Mesodermal cell (in vitro differentiated cells): ENCODE results near the gene SIAH1.
"Not testable (repeated sequence)": the region's sequence is repeated elsewhere in the genome, so short reads cannot be mapped to it uniquely, and the experiment has no call there.

Experiments used
- H3K27ac ChIP-seq: 2 replicates; pipeline ENCODE4 v1.7.0; 2013; ENCODE audit warnings: mild to moderate bottlenecking, low read depth, low read length, moderate library complexity; ENCODE audit not compliant: severe bottlenecking
- H3K36me3 ChIP-seq: 2 replicates; pipeline ENCODE4 v1.7.1; 2013; ENCODE audit warnings: mild to moderate bottlenecking, low read length, moderate library complexity; ENCODE audit not compliant: control insufficient read depth, insufficient read depth
- H3K4me1 ChIP-seq: one replicate; pipeline ENCODE4 v1.7.1; 2013; ENCODE audit warnings: mild to moderate bottlenecking, low read length; ENCODE audit not compliant: insufficient read depth, control insufficient read depth, poor library complexity, severe bottlenecking
- H3K4me3 ChIP-seq: 2 replicates; pipeline ENCODE4 v1.7.0; 2013; ENCODE audit warnings: low read length, control low read depth, mild to moderate bottlenecking; ENCODE audit not compliant: insufficient read depth, poor library complexity, severe bottlenecking; ENCODE audit errors: extremely low read depth
- H3K9me3 ChIP-seq: 2 replicates; pipeline ENCODE4 v1.7.1; 2013; ENCODE audit warnings: mild to moderate bottlenecking, low read length, moderate library complexity; ENCODE audit not compliant: control insufficient read depth
- WGBS, 2 experiments: methylation state at CpG; one replicate each; pipeline ENCODE4 v1.1.5; 2013; ENCODE audit warnings: missing lambda C conversion rate in 2 of 2; ENCODE audit not compliant: insufficient coverage in 2 of 2; 5-methylcytosine and 5-hydroxymethylcytosine counted together

Gene SIAH1

DNA sequence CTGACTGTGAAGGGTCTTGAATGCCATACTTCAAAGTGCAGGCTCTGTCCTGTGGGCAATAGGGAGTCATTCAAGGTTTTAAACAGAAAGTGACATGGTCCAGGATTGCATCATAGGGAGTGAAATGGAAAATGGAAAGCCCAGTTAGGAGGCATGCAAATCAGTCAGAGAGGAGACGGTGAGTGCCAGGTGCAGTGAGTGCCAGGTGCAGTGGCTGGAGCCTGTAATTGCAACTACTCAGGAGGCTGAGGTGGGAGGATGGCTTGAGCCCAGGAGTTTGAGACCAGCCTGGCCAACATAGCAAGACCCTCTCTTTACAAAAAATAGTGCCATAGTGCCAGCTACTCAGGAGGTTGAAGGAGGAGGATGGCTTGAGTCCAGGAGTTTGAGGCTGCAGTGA lies 35.2 kb upstream of the SIAH1 start:
- WGBS, 2 experiments = 82 to 100% methylated on average over 1 of the region's 1 CpG
- H3K9me3 ChIP-seq = peaks cover 4% of the 10 kb centered on the region

DNA sequence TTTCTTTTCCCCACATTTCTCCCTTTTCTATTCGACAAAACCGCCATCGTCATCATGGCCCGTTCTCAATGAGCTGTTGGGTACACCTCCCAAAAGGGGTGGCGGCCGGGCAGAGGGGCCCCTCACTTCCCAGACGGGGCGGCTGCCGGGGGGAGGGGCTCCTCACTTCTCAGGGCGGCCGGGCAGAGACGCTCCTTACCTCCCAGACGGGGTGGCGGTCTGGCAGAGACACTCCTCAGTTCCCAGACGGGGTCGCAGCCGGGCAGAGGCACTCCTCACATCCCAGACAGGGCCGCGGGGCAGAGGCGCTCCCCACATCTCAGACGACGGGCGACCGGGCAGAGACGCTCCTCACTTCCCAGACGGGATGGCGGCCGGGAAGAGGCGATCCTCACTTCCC lies 31.4 kb upstream of the SIAH1 start:
- H3K36me3 ChIP-seq, H3K27ac ChIP-seq, H3K9me3 ChIP-seq, H3K4me3 ChIP-seq, H3K4me1 ChIP-seq: not testable (repeated sequence)
- 92 to 97% methylated on average over 13 to 21 of the region's 29 CpGs for WGBS, 2 experiments

More for the DNA sequence above, 35.2 kb upstream of the SIAH1 start:
- H3K36me3 ChIP-seq = no peaks in the 10 kb centered on the region
- no peak overlapping the region for H3K4me3 ChIP-seq
- H3K27ac ChIP-seq = no peak overlapping the region
- no peaks in the 10 kb centered on the region for H3K4me1 ChIP-seq

DNA sequence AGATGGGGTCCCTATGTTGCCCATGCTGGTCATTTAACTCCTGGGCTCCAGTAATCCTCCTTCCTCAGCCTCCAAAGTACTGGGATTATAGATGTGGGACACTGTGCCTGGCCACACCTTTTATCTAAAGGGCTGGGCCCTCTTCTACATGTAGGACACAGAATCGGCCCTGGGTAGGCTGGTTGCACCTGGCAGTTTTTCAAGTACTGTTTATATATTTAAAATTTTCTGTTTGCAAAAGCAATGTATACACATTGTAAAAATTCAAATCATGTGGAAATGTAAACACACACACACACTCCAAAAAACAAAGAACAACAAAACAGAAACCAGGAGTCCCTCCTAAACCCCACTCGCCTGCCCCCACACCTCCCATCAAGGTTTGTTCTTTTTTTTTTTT lies 28.1 kb upstream of the SIAH1 start:
- WGBS, 2 experiments = 100% methylated on average over 1 of the region's 2 CpGs
- peaks cover 4% of the 10 kb centered on the region for H3K9me3 ChIP-seq
- no peaks in the 10 kb centered on the region for H3K36me3 ChIP-seq
- no peak overlapping the region for H3K4me3 ChIP-seq
- peaks cover 10% of the 10 kb centered on the region for H3K4me1 ChIP-seq
- H3K27ac ChIP-seq = no peak overlapping the region

DNA sequence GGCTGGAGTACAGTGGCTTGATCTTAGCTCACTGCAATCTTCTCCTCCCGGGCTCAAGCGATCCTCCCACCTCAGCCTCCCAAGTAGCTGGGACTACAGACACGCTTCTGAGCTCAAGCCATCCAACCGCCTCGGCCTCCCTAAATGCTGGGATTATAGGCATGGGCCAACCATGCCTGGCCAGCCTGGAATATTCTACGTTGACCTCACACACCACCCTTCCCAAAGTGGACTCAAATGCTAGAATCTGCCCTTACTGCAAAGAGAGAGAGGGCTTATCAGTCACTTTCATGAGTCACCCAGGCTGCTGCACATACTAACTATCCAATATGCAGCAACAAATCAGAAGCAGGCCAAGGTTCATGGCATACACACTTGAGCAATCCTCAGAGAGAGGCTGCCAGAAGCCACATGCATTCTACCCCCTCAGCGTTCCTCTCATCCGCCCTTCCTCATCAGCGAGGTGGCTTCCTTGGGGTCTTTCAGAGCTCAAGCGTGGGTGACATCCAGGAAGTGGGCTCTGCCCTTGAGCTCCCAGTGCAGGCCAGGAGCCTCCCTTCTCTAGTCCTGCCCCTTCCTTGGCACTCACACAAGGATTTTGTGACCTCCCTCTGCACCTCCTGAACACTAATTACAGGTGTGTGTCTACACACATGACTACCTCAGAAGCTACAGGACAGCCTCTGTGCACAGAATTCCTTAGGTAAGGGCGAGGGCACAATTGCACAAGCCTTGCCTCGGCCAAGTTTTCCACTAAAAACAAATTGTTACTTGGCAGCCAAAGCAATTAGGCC lies 24.8 kb upstream of the SIAH1 start:
- no peak overlapping the region for H3K4me3 ChIP-seq
- H3K9me3 ChIP-seq = no peaks in the 10 kb centered on the region
- H3K36me3 ChIP-seq = no peaks in the 10 kb centered on the region
- WGBS, 2 experiments = 92 to 93% methylated on average over 12 of the region's 12 CpGs
- peaks cover 10% of the 10 kb centered on the region for H3K4me1 ChIP-seq
- H3K27ac ChIP-seq = peak overlapping the region; percentile 16

DNA sequence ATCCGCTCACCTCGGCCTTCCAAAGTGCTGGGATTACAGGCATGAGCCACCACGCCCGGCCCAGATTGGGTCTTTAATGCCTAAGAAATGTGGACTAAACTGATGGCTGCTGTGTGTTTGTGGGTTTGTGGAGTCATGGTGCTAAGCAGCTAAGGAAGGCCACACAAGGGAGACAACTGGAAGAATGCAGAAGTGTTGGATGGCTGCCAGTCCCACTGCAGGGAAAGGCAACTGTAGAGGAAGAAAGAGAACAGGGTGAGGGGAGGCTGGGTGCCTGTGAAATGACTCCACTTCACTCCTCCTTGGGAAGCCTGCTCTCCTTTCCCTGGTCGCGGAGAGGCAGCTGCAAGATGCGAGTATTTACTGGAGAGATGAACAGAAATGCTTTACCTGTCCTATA lies 23.5 kb upstream of the SIAH1 start:
- WGBS, 2 experiments = 89 to 91% methylated on average over 4 to 5 of the region's 7 CpGs
- H3K27ac ChIP-seq = no peak overlapping the region

DNA sequence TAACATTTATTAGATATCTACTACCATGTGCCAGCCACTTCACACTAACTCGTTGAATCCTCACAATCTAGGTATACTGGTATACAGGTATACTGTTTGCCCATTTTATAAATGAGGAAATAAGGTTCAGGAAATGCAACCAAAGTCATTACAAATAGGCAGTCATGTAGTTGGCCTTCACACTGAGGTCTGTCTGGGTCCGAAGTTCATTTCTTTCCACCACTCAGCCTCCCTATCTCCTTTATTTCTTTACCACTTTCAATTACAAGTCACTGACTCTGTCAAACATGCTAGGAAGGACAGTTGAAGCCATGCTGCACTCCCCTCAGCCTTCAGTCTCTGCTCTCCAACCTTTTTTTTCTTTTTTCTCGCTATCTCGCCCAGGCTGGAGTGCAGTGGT lies 20.7 kb upstream of the SIAH1 start:
- Histone ChIP-seq H3K27ac (no peak overlapping the region), H3K36me3 (no peaks in the 10 kb centered on the region), H3K4me1 (peaks cover 10% of the 10 kb centered on the region), H3K9me3 (no peaks in the 10 kb centered on the region), H3K4me3 (no peak overlapping the region)
- 86 to 96% methylated on average over 3 of the region's 4 CpGs for WGBS, 2 experiments

More for the DNA sequence above, 23.5 kb upstream of the SIAH1 start:
- Histone ChIP-seq H3K36me3 (no peaks in the 10 kb centered on the region), H3K9me3 (no peaks in the 10 kb centered on the region), H3K4me3 (no peak overlapping the region), H3K4me1 (peaks cover 10% of the 10 kb centered on the region)

DNA sequence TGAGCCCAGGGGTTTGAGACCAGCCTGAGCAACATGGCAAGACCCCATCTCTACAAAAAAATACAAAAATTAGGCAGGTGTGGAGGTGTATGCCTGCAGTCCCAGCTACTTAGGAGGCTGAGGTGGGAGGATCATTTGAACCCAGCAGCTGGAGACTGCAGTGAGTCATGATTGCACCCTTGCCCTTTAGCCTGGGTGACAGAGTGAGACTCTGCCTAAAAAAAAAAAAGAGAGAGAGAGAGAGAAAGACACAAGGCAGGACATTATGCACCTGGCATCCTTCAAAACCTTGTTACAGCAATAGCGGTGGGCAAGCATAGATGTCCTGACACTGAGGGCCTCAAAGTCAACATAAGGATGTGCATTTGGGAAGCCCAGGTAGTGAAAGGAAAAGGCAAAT lies 19.9 kb upstream of the SIAH1 start:
- H3K9me3 ChIP-seq = no peaks in the 10 kb centered on the region
- no peaks in the 10 kb centered on the region for H3K36me3 ChIP-seq
- 100% methylated on average over 1 of the region's 1 CpG; no CpG with 5 or more reads in 1 of the 2 experiments for WGBS, 2 experiments
- no peak overlapping the region for H3K4me3 ChIP-seq
- H3K4me1 ChIP-seq = peaks cover 6% of the 10 kb centered on the region
- H3K27ac ChIP-seq = no peak overlapping the region

DNA sequence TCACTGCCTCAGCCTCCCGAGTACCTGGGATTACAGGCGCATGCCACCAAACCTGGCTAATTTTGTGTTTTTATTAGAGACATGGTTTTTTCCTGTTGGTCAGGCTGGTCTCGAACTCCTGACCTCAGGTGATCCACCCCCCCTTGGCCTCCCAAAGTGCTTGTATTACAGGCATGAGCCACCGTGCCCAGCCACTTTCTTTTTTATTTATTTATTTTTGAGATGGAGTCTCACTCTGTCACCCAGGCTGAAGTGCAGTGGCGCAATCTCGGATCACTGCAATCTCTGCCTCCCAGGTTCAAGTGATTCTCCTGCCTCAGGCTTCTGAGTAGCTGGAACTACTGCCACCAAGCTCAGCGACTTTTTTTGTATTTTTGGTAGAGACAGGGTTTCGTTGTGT lies 17.3 kb upstream of the SIAH1 start:
- H3K36me3 ChIP-seq, H3K27ac ChIP-seq, H3K4me3 ChIP-seq, H3K9me3 ChIP-seq, H3K4me1 ChIP-seq: not testable (repeated sequence)
- 90% methylated on average over 6 to 7 of the region's 8 CpGs for WGBS, 2 experiments

DNA sequence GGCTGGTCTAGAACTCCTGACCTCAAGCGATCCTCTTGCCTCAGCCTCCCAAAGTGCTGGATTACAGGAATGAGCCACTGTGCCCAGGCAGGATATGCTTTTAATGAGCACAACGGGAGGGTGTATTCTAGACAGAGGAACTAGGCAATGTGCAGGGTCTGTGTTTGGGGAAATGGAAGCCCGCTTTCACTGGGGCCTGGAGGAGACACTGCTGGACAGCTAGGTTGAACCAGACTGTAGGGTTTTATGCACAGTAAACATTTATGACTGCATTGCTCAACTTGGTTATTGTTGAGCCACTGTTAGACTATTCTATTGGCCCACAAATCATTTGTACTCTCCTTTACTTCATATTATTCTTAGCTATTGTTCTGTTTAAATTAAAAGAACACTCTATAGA lies 10.2 kb upstream of the SIAH1 start:
- H3K36me3 ChIP-seq = no peaks in the 10 kb centered on the region
- no peak overlapping the region for H3K4me3 ChIP-seq
- no peak overlapping the region for H3K27ac ChIP-seq
- peaks cover 7% of the 10 kb centered on the region for H3K4me1 ChIP-seq
- WGBS, 2 experiments = 70 to 89% methylated on average over 3 of the region's 3 CpGs
- H3K9me3 ChIP-seq = no peaks in the 10 kb centered on the region

DNA sequence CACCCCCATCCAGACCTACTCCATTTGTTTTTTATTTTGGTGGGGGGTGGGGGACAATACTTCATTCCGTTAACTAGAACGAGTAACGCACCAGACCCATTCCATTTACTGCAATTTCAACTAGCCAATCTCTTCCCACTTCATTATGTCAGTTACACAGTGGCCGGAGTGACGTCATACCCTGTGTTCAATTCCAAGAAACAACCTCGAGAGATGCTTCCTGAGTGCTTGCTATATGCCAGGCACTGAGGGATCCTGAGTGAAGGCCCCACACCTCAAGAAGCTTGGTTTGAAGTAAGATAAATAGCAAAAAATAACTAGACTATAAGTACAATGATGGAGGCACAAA lies 9.1 kb upstream of the SIAH1 start:
- WGBS, 2 experiments = 85 to 100% methylated on average over 2 of the region's 6 CpGs
- no peaks in the 10 kb centered on the region for H3K36me3 ChIP-seq
- H3K4me1 ChIP-seq = peaks cover 7% of the 10 kb centered on the region
- H3K27ac ChIP-seq = peak overlapping the region; percentile 45
- H3K4me3 ChIP-seq = no peak overlapping the region
- no peaks in the 10 kb centered on the region for H3K9me3 ChIP-seq

DNA sequence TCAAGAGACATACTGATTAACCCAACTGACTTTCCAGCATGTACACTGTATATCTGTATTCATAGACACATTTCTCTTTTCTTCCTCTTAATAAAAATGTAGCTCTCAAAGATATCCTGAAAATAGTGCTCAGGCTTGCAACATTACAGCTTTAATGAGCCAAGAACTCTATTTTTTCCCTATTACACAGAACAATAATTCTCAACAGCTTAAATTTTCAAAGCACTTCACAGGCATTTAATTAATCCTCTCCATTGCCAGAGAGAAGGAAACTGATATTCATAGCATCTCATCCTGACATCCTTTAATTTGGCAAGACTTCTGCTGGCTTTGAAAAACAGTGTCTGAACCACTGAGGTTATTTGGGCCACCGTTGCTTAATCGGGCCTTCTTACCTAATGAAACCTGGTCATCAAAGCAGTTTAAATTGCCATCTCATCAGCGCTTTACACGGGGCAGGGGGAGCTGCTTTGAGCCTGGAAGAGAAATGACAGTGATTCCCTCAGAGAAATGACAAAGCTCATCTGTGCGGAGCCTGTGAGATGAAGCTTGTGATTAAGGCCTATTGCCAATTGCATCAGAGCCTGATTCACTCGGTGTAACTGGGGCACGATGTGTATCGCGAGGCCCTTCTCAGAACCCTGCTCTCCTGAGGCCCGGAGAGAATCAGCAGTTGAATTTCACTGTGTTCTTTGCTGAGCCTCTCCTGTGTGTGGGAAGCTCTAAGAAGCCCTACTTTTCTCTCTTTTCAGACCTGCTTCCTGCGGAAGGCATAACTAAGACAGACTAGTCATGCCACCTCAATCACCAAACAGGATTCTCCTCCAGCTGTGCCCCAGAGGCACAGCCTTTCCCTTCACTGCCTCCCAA lies 8.5 kb upstream of the SIAH1 start:
- no peaks in the 10 kb centered on the region for H3K9me3 ChIP-seq
- no peak overlapping the region for H3K4me3 ChIP-seq
- peaks cover 7% of the 10 kb centered on the region for H3K4me1 ChIP-seq
- H3K36me3 ChIP-seq = no peaks in the 10 kb centered on the region
- H3K27ac ChIP-seq = peak overlapping the region; percentile 45
- WGBS, 2 experiments = 84 to 90% methylated on average over 10 of the region's 11 CpGs
